GM18505 (cell line): Measurements from ENCODE around the gene MAGI2.

ENCODE experiments used
- ATAC-seq: cut with Tn5 transposase; IDR thresholded peaks from one replicate; pipeline ENCODE4 v1.9.1; 2021; ENCODE audit not compliant: unreplicated experiment
- POLR2A ChIP-seq: IDR thresholded peaks from 4 replicates; pipeline ENCODE4 v1.6.1; 2011; ENCODE audit warnings: borderline replicate concordance; ENCODE audit not compliant: insufficient read depth, insufficient read length; ENCODE audit errors: extremely low read depth

MAGI2 gene

GRCh38 chr7:78118470-78118869 is 1335.0 kb downstream of the MAGI2 start:
- no peak for TF ChIP-seq POLR2A
- no peak for ATAC-seq

- no peak for TF ChIP-seq POLR2A
- no peak for ATAC-seq
These were observed 1337.6 kb downstream of the MAGI2 start for GRCh38 chr7:78115876-78116275.

GRCh38 chr7:78114993-78115392 is 1338.5 kb downstream of the MAGI2 start:
- no peak for TF ChIP-seq POLR2A
- no peak for ATAC-seq

GRCh38 chr7:78112488-78112887 is 1341.0 kb downstream of the MAGI2 start:
- no peak for TF ChIP-seq POLR2A
- ATAC-seq, result no peak

- TF ChIP-seq POLR2A, result no peak
- ATAC-seq, result no peak
These were observed 1342.1 kb downstream of the MAGI2 start for GRCh38 chr7:78111386-78111785.

GRCh38 chr7:78103475-78103874 is 1350.0 kb downstream of the MAGI2 start:
- no peak for ATAC-seq
- no peak for TF ChIP-seq POLR2A

GRCh38 chr7:78101076-78101475 is 1352.4 kb downstream of the MAGI2 start:
- no peak for TF ChIP-seq POLR2A

GRCh38 chr7:78099715-78100394 is 1353.6 kb downstream of the MAGI2 start:
- no peak for TF ChIP-seq POLR2A
- no peak for ATAC-seq

More at GRCh38 chr7:78101076-78101475, 1352.4 kb downstream of the MAGI2 start:
- ATAC-seq, result no peak

GRCh38 chr7:78095549-78095948 is 1357.9 kb downstream of the MAGI2 start:
- TF ChIP-seq POLR2A, result no peak

GRCh38 chr7:78092331-78092730 is 1361.1 kb downstream of the MAGI2 start:
- ATAC-seq, result no peak
- TF ChIP-seq POLR2A, result no peak

More at GRCh38 chr7:78095549-78095948, 1357.9 kb downstream of the MAGI2 start:
- no peak for ATAC-seq

GRCh38 chr7:78090616-78091015 is 1362.9 kb downstream of the MAGI2 start:
- ATAC-seq, result no peak
- TF ChIP-seq POLR2A, result no peak

GRCh38 chr7:78083476-78084120 is 1369.9 kb downstream of the MAGI2 start:
- no peak for TF ChIP-seq POLR2A
- ATAC-seq, result no peak

- TF ChIP-seq POLR2A, result no peak
- no peak for ATAC-seq
These were observed 1370.9 kb downstream of the MAGI2 start for GRCh38 chr7:78082556-78082955.

- no peak for TF ChIP-seq POLR2A
- no peak for ATAC-seq
These were observed 1371.6 kb downstream of the MAGI2 start for GRCh38 chr7:78081888-78082287.

- TF ChIP-seq POLR2A, result no peak
- ATAC-seq, result no peak
These were observed 1372.1 kb downstream of the MAGI2 start for GRCh38 chr7:78081344-78081743.

- TF ChIP-seq POLR2A, result no peak
- no peak for ATAC-seq
These were observed 1372.7 kb downstream of the MAGI2 start for GRCh38 chr7:78080811-78081210.
